A549 (cell line): ENCODE results near the gene KSR2. TPM values are rescaled to one million over a fixed set of nuclear protein-coding genes. Genes with fewer than 3 reads are reported as not detected.
"Not testable (repeated sequence)": the region's sequence is repeated elsewhere in the genome, so short reads cannot be mapped to it uniquely, and the experiment has no call there.

Experiments used
- ATAC-seq, 2 experiments: fragments of 200-7000 bp in 1 of 2; fragments of >200 bp in 1 of 2; cut with Nextera tagmentation in 1 of 2; cut with Tn5 transposase in 1 of 2; 3 replicates each; pipeline versions ENCODE4 v1.8.0 to v1.9.1; 2018 to 2020; ENCODE audit warnings: mild to moderate bottlenecking in 1 of 2, moderate library complexity in 1 of 2
- CTCF ChIA-PET: fragments of 300-600 bp; sonication (Branson Sonifier 250); formaldehyde crosslinking; extraction: SDS; loops from one replicate; lab custom pipeline; 2021; ENCODE audit warnings: antibody characterized with exemption, inconsistent platforms; lab: Yijun Ruan, JAX
- POLR2A ChIA-PET: fragments of 350-600 bp; formaldehyde crosslinking; extraction: SDS; loops from one replicate; lab custom pipeline; 2021; ENCODE audit warnings: antibody characterized with exemption, inconsistent platforms; lab: Yijun Ruan, JAX
- DNase-seq, 2 experiments: peaks; one replicate each; pipeline versions ENCODE4 v3.0.0 to v3.0.0-alpha.2; 2011 to 2016; ENCODE audit warnings: low read depth in 1 of 2, low spot score in 1 of 2
- FAIRE-seq: peaks from 2 replicates; lab custom pipeline; 2011; peaks lifted over from hg19 to GRCh38; lab: Jason Lieb, UNC
- H3K27ac ChIP-seq, 2 experiments: fragments of >200 bp; sonication (Bioruptor Twin); formaldehyde crosslinking; 3 replicates each; pipeline ENCODE4 v1.5.1; 2016 to 2017
- H3K4me1 ChIP-seq: fragments of >200 bp; sonication (Bioruptor Twin); formaldehyde crosslinking; 3 replicates; pipeline ENCODE4 v1.6.1; 2016
- H3K4me2 ChIP-seq: fragments of >200 bp; sonication (Bioruptor Twin); formaldehyde crosslinking; 3 replicates; pipeline ENCODE4 v1.6.1; 2016
- H3K4me3 ChIP-seq: fragments of >200 bp; sonication (Bioruptor Twin); formaldehyde crosslinking; 3 replicates; pipeline ENCODE4 v1.5.1; 2016
- H3K9me3 ChIP-seq: fragments of >200 bp; sonication (Bioruptor Twin); formaldehyde crosslinking; 3 replicates; pipeline ENCODE4 v1.6.1; 2016
- BHLHE40 ChIP-seq: IDR thresholded peaks from 2 replicates; pipeline ENCODE4 v1.6.1; 2012; ENCODE audit warnings: low read depth, low read length, inconsistent platforms
- CBX8 ChIP-seq: fragments of 200-600 bp; sonication (generic); IDR thresholded peaks from 2 replicates; pipeline ENCODE4 v1.6.1; 2016
- EHF ChIP-seq: fragments of 250-450 bp; sonication (Bioruptor Pico); IDR thresholded peaks from 2 replicates; pipeline ENCODE4 v1.5.0; 2020; ENCODE audit warnings: mild to moderate bottlenecking
- FOSB ChIP-seq: fragments of 250-450 bp; sonication (Bioruptor Pico); IDR thresholded peaks from 2 replicates; pipeline ENCODE4 v1.5.0; 2020; ENCODE audit warnings: mild to moderate bottlenecking, moderate library complexity
- HDAC2 ChIP-seq: fragments of 200-600 bp; sonication (generic); IDR thresholded peaks from 2 replicates; pipeline ENCODE4 v1.6.1; 2016
- HMGXB4 ChIP-seq: fragments of 250-450 bp; sonication (Bioruptor Pico); IDR thresholded peaks from 2 replicates; pipeline ENCODE4 v1.5.0; 2021; ENCODE audit warnings: mild to moderate bottlenecking, moderate library complexity, borderline replicate concordance
- HOXB13 ChIP-seq: fragments of 250-450 bp; sonication (Bioruptor Pico); IDR thresholded peaks from 2 replicates; pipeline ENCODE4 v1.5.0; 2020; ENCODE audit warnings: low read depth, mild to moderate bottlenecking, moderate library complexity
- JUN ChIP-seq, 2 experiments: fragments of >200 bp; sonication (Bioruptor Twin); formaldehyde crosslinking; IDR thresholded peaks; 2 replicates in 1 of 2; 3 replicates in 1 of 2; pipeline ENCODE4 v1.6.1; 2016 to 2017
- NPAS2 ChIP-seq: fragments of 250-450 bp; sonication (Bioruptor Pico); IDR thresholded peaks from 2 replicates; pipeline ENCODE4 v1.8.0; 2022; ENCODE audit warnings: mild to moderate bottlenecking, moderate library complexity, borderline replicate concordance
- PHF8 ChIP-seq: fragments of 200-600 bp; sonication (generic); IDR thresholded peaks from 2 replicates; pipeline ENCODE4 v1.6.1; 2016; ENCODE audit warnings: low read depth, mild to moderate bottlenecking, antibody characterized with exemption, moderate library complexity, borderline replicate concordance
- RCOR1 ChIP-seq: fragments of 150-350 bp; IDR thresholded peaks from 2 replicates; pipeline ENCODE4 v1.6.1; 2014; ENCODE audit warnings: antibody characterized with exemption, low read length, low read depth
- RFX5 ChIP-seq: fragments of 450-650 bp; IDR thresholded peaks from 2 replicates; pipeline ENCODE4 v1.7.1; 2014; ENCODE audit warnings: antibody characterized with exemption, mild to moderate bottlenecking, moderate library complexity
- WGBS: methylation state at CpG from one replicate; pipeline ENCODE4 v1.1.6; 2017; ENCODE audit errors: missing lambda C conversion rate; 5-methylcytosine and 5-hydroxymethylcytosine counted together
- polyA plus RNA-seq, 4 experiments: library from polyadenylated mRNA; depleted of rRNA in 3 of 4; stranded (reverse); fragments of >200 nt; fragmentation: RNase III in 1 of 4; extraction: RNeasy Plus Mini Kit Qiagen cat#74134 plus additional on column Dnase treatment in 1 of 4; gene quantifications; 2 replicates in 3 of 4; 3 replicates in 1 of 4; pipeline ENCODE4 v1.2.3, GENCODE V29; 2011 to 2017
- TF ChIP-seq, protein P1 (sequence below): fragments of 200-600 bp; sonication (generic); IDR thresholded peaks from 2 replicates; pipeline ENCODE4 v1.6.1; 2016; ENCODE audit warnings: antibody characterized with exemption, mild to moderate bottlenecking, moderate library complexity

The KSR2 gene
- polyA plus RNA-seq, 2 of the 4 experiments (the other 2 are of a cell fraction): 0.37 to 1.2 TPM

DNA sequence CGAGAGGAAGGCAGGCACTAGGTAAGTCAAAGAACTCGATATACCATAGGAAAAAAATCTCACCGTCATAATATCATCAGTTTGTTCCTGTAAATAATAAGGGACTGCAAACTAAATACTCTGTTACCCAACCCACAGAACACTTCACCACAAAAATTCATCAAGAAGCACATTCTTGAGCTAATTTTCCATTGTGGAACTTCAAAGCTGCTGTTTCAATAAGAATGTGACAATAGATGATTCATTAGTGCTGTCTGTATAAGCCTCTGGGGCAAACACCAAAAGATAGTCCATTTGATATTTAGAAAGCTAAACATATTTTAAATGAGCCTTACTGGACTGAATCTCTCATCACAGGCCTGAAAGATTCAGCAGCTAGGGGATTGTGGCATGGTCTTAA lies 219.4 kb downstream of the KSR2 start:
- Histone ChIP-seq H3K4me3 (no peak overlapping the region), H3K27ac (no peak overlapping the region), H3K4me1 (no peaks in the 10 kb centered on the region), H3K4me2 (no peak overlapping the region), H3K9me3 (peaks cover 10% of the 10 kb centered on the region; the same call in 2 of the 3 replicates)
- TF ChIP-seq RFX5 (no peak), JUN (IDR thresholded peaks at IDR 0.05) (no peak), RCOR1 (no peak), HDAC2 (no peak), CBX8 (no peak), FOSB (CRISPR knock-in tag) (no peak)
- no peak for ATAC-seq
- no peak for FAIRE-seq
- ChIA-PET CTCF (no interaction called here), POLR2A (no interaction called here)
- 61% methylated on average over 3 of the region's 3 CpGs for WGBS
- DNase-seq: no peak

DNA sequence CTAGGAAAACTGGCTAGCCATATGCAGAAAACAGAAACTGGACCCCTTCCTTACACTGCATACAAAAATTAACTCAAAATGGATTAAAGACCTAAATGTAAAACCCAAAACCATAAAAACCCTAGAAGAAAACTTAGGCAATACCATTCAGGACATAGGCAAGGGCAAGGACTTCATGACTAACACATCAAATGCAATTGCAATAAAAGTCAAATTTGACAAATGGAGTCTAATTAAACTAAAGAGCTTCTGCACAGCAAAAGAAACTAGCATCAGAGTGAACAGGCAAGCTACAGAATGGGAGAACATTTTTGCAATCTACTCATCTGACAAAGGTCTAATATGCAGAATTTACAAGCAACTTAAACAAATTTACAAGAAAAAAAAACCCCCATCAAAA lies 222.4 kb downstream of the KSR2 start:
- H3K9me3 ChIP-seq, CTCF ChIA-PET, FAIRE-seq, H3K4me2 ChIP-seq, H3K4me1 ChIP-seq, ATAC-seq, POLR2A ChIA-PET, H3K27ac ChIP-seq, H3K4me3 ChIP-seq, DNase-seq: not testable (repeated sequence)

GRCh38 chr12:117744418-117744817 lies 224.4 kb downstream of the KSR2 start:
- FAIRE-seq: no peak

GRCh38 chr12:117743761-117744160 lies 225.0 kb downstream of the KSR2 start:
- WGBS: 55% methylated on average over 1 of the region's 1 CpG
- CTCF ChIA-PET: interaction anchor here (0.6 kb wide), 1 partner anchor 347 kb away, joined by 3 read pairs; no protein-coding TSS in a partner anchor
- Histone ChIP-seq H3K4me3 (no peak overlapping the region), H3K4me2 (no peak overlapping the region), H3K4me1 (no peaks in the 10 kb centered on the region), H3K27ac (no peak overlapping the region), H3K9me3 (peaks cover 8% of the 10 kb centered on the region; the same call in 2 of the 3 replicates)
- ATAC-seq (no peak), DNase-seq (no peak)
- POLR2A ChIA-PET: no interaction called here
- TF ChIP-seq HOXB13 (CRISPR knock-in tag): no peak
- TF ChIP-seq NPAS2 (CRISPR knock-in tag): no peak
- TF ChIP-seq FOSB (CRISPR knock-in tag): no peak
- TF ChIP-seq RCOR1: no peak
- TF ChIP-seq, protein P1, sequence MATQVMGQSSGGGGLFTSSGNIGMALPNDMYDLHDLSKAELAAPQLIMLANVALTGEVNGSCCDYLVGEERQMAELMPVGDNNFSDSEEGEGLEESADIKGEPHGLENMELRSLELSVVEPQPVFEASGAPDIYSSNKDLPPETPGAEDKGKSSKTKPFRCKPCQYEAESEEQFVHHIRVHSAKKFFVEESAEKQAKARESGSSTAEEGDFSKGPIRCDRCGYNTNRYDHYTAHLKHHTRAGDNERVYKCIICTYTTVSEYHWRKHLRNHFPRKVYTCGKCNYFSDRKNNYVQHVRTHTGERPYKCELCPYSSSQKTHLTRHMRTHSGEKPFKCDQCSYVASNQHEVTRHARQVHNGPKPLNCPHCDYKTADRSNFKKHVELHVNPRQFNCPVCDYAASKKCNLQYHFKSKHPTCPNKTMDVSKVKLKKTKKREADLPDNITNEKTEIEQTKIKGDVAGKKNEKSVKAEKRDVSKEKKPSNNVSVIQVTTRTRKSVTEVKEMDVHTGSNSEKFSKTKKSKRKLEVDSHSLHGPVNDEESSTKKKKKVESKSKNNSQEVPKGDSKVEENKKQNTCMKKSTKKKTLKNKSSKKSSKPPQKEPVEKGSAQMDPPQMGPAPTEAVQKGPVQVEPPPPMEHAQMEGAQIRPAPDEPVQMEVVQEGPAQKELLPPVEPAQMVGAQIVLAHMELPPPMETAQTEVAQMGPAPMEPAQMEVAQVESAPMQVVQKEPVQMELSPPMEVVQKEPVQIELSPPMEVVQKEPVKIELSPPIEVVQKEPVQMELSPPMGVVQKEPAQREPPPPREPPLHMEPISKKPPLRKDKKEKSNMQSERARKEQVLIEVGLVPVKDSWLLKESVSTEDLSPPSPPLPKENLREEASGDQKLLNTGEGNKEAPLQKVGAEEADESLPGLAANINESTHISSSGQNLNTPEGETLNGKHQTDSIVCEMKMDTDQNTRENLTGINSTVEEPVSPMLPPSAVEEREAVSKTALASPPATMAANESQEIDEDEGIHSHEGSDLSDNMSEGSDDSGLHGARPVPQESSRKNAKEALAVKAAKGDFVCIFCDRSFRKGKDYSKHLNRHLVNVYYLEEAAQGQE: no peak
- no peak for TF ChIP-seq EHF (CRISPR knock-in tag)
- TF ChIP-seq HMGXB4 (CRISPR knock-in tag): no peak
- no peak for TF ChIP-seq PHF8
- TF ChIP-seq, all 56 proteins: peak for 0
- FAIRE-seq: no peak

More at GRCh38 chr12:117744418-117744817, 224.4 kb downstream of the KSR2 start:
- ATAC-seq (no peak), DNase-seq (no peak)
- Histone ChIP-seq H3K4me3 (no peak overlapping the region), H3K4me2 (no peak overlapping the region), H3K27ac (no peak overlapping the region), H3K4me1 (no peaks in the 10 kb centered on the region), H3K9me3 (peaks cover 8% of the 10 kb centered on the region; the same call in 2 of the 3 replicates)
- TF ChIP-seq FOSB (CRISPR knock-in tag) (no peak), BHLHE40 (no peak)
- 0% methylated on average over 1 of the region's 1 CpG for WGBS
- ChIA-PET CTCF (no interaction called here), POLR2A (no interaction called here)
